Stimulated activated CD8-positive, alpha-beta memory T cell treated with anti-CD3 and anti-CD28 coated beads, Interleukin-12 subunit alpha, Interleukin-12 subunit beta, amount 100 ng/mL, for 24 hours (primary cell): ENCODE measurements around the gene POP4.
A peak's percentile ranks its signal among the peaks of the same experiment; 100 is the strongest.
"Not testable (repeated sequence)": the region's sequence is repeated elsewhere in the genome, so short reads cannot be mapped to it uniquely, and the experiment has no call there.

Experiments
- DNase-seq: peaks from one replicate; pipeline ENCODE4 v3.0.0-alpha.2; 2020; ENCODE audit errors: extremely low read depth

The POP4 gene

GRCh38 chr19:29610574-29611271 lies 4.6 kb downstream of the POP4 start:
- peak; percentile 56 for DNase-seq

- no peak for DNase-seq
These were observed 6.0 kb downstream of the POP4 start for GRCh38 chr19:29612121-29612520.

GRCh38 chr19:29612801-29613595 lies 6.9 kb downstream of the POP4 start:
- DNase-seq = no peak

- DNase-seq = no peak
These were observed 8.0 kb downstream of the POP4 start for GRCh38 chr19:29614046-29614445.

- no peak for DNase-seq
These were observed 8.7 kb downstream of the POP4 start for GRCh38 chr19:29614780-29615179.

- DNase-seq = no peak
These were observed 9.9 kb downstream of the POP4 start for GRCh38 chr19:29615891-29616425.

GRCh38 chr19:29616541-29616940 lies 10.5 kb downstream of the POP4 start:
- DNase-seq = no peak

GRCh38 chr19:29617366-29618266 lies 11.5 kb downstream of the POP4 start:
- no peak for DNase-seq

GRCh38 chr19:29618434-29618833 lies 12.4 kb downstream of the POP4 start:
- DNase-seq = no peak

- DNase-seq = no peak
These were observed 12.8 kb downstream of the POP4 start for GRCh38 chr19:29618871-29619270.

- no peak for DNase-seq
These were observed 14.9 kb downstream of the POP4 start for GRCh38 chr19:29620931-29621351.

- no peak for DNase-seq
These were observed 16.3 kb downstream of the POP4 start for GRCh38 chr19:29622166-29623070.

- peak; percentile 47 for DNase-seq
These were observed 17.8 kb downstream of the POP4 start for GRCh38 chr19:29623726-29624488.

- no peak for DNase-seq
These were observed 18.6 kb downstream of the POP4 start for GRCh38 chr19:29624489-29625185.

GRCh38 chr19:29625186-29625651 lies 19.1 kb downstream of the POP4 start:
- no peak for DNase-seq

GRCh38 chr19:29626386-29626785 lies 20.3 kb downstream of the POP4 start:
- DNase-seq = no peak

- DNase-seq = not testable (repeated sequence)
These were observed 20.7 kb downstream of the POP4 start for GRCh38 chr19:29626832-29627231.

- DNase-seq = no peak
These were observed 22.7 kb downstream of the POP4 start for GRCh38 chr19:29628661-29629385.
